Left ventricle myocardium superior (tissue), 1 donor: Measurements from ENCODE around the gene SPEF1. TPM values are rescaled to one million over a fixed set of nuclear protein-coding genes. Genes with fewer than 3 reads are reported as not detected.

ENCODE experiments used
- total RNA-seq: library from RNA; stranded (reverse); fragmentation: NEBNext Ultra II Directional; extraction: Animal tissue kit (Norgen Biotek cat#: 25700); gene quantifications from one replicate; pipeline ENCODE4 v1.2.1, GENCODE V29; 2021
- donor health status: DM: no; HTN: yes; CAD: no; lungs with severe emphysema.

The SPEF1 gene
- total RNA-seq, 1 donor from 2014 or later, result not detected

Other genes starting within 250 kb of the SPEF1 start
- not detected for gene GFRA4, start 118.0 kb downstream of the SPEF1 start, total RNA-seq
- gene ADAM33, start 99.4 kb downstream of the SPEF1 start, total RNA-seq, result 12.2 TPM
- 7.1 TPM for gene SIGLEC1, start 68.8 kb downstream of the SPEF1 start, total RNA-seq
- 16.2 TPM for gene HSPA12B, start 48.8 kb downstream of the SPEF1 start, total RNA-seq
- 10.3 TPM for gene ADISSP, start 13.7 kb downstream of the SPEF1 start, total RNA-seq
- 68.3 TPM for gene CENPB, start 5.3 kb upstream of the SPEF1 start, total RNA-seq
- gene CDC25B, start 14.9 kb upstream of the SPEF1 start, total RNA-seq, result 7.5 TPM
- 10.2 TPM for gene AP5S1, start 39.1 kb upstream of the SPEF1 start, total RNA-seq
- 34.8 TPM for gene MAVS, start 65.4 kb upstream of the SPEF1 start, total RNA-seq
- gene PANK2, start 107.9 kb upstream of the SPEF1 start, total RNA-seq, result 17.4 TPM
- 5.3 TPM for gene RNF24, start 234.1 kb upstream of the SPEF1 start, total RNA-seq